Renal cortical epithelial cell (primary cell): ENCODE results near the gene TMEM163. TPM values are rescaled to one million over a fixed set of nuclear protein-coding genes. Genes with fewer than 3 reads are reported as not detected.
"Not testable (repeated sequence)": the region's sequence is repeated elsewhere in the genome, so short reads cannot be mapped to it uniquely, and the experiment has no call there.

Experiments
- DNase-seq: peaks from one replicate; pipeline ENCODE4 v3.0.0-alpha.2; 2011; ENCODE audit warnings: low read depth
- total RNA-seq: library from RNA; depleted of rRNA; stranded (reverse); fragments of >200 nt; gene quantifications from 2 replicates; pipeline ENCODE4 v1.2.3, GENCODE V29; 2014

Gene TMEM163
- 3.6 and 6.7 TPM in 2 replicates for total RNA-seq

GRCh38 chr2:134718817-134719814 is at the start of gene TMEM163:
TSS of gene TMEM163 (minus strand) at chr2:134719000.
- no peak for DNase-seq

DNA sequence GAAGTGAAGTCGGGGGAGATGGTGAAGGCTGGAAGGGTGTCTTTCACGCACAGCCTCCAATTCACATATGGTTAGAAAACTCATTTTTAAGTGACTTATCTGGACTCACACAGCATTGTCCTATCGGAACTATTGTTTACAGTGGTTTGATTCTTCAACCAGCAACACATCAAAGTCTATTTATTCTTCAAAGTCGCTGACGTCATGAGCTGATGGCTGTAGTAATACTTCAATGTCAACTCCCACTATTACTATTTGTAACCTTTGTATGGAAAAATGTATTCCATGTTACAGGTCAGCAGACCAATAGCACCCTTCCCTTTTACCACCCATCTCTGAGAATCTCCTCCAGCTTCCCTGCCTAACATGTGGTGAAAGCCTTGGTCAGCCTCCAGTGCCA is 47.8 kb upstream of the TMEM163 start:
- no peak for DNase-seq

GRCh38 chr2:134765987-134766386 is 47.2 kb upstream of the TMEM163 start:
- DNase-seq, result no peak

DNA sequence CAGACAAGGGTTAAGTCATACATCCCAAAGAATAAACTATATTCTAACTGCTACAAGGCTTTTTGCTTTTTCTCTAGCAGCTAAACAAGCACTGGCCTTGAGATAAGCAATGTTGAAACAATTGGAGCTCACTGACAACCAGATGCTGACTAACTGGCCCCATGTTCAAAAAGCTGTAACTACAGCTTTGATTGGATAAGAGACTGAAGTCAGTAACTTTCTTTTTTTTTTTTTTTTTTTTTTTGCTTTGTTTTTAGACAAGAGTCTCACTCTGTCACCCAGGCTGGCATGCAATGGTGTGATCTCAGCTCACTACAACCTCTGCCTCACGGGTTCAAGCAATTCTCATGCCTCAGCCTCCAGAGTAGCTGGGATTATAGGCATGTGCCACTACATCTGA is 45.4 kb upstream of the TMEM163 start:
- DNase-seq, result no peak

DNA sequence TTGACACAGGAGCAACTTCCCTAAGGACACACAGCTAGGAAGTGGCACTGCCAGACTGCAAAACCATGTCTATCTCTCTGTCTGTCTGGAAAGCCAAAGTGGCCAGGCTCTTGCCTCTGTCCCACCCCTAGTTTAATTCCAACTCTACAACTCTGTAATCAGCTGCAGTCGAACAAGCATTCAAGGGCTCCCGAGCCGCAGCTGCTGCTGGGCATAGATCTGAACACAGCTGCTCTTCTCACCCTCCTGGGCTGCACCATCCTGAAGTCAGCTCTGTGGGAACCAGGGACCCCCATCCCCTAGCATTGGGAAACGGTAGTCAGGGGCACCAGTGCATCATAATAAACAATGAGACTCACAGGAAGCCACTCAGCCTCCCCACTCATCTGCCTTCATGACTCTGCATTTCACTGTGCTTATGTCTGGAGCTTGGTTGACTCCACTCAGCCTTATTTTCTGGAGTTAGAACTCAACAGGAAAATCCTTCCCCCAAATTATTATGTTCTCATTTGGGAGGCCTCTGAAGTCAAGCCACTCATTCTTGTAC is 44.4 kb upstream of the TMEM163 start:
- no peak for DNase-seq

DNA sequence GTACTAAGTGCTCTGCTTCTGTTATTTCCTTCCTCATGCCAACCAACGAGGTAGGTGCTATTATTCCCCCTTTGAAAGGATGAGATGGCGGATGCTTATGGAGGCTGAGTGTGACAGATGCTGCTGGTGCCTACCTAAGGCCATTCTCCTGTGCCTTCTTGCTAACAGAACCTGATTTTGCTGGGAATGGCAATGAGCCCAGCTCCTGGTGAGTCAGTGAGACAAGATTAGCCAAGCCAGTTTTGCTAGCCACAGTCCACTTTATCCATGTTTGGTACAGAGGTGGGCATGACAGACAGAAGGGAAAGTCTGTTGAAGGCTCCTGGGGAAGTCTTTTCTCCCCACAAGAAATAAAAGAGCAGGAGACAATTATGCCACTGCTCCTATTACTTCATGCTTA is 43.7 kb upstream of the TMEM163 start:
- DNase-seq, result peak; percentile 56

- no peak for DNase-seq
Measured at GRCh38 chr2:134760385-134760784, 41.6 kb upstream of the TMEM163 start.

DNA sequence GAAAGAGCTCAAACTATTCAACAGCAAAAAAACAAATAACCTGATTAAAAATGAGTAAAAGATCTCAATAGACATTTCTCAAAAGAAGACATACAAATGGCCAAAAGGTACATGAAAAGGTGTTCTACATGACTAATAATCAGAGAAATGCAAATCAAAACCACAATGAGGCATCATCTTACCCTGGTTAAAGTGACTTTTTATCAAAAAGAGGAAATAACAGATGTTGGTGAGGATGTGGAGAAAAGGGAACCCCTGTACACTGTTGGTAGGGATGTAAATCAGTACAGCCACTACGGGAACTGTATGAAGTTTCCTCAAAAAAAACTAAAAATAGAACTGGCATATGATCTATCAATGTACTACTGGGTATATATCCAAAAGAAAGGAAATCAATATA is 39.8 kb upstream of the TMEM163 start:
- DNase-seq, result no peak

DNA sequence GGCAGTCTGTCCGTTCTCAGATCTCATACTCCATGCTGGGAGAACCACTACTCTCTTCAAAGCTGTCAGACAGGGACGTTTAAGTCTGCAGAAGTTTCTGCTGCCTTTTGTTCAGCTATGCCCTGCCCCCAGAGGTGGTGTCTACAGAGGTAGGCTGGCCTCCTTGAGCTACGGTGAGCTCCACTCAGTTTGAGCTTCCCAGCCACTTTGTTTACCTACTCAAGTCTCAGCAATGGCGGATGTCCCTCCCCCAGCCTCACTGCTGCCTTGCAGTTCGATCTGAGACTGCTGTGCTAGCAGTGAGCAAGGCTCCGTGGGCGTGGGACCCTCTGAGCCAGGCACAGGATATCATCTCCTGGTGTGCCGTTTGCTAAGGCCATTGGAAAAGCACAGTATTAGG is 33.2 kb upstream of the TMEM163 start:
- DNase-seq, result not testable (repeated sequence)

- DNase-seq, result no peak
Measured at GRCh38 chr2:134745546-134745945, 26.7 kb upstream of the TMEM163 start.

GRCh38 chr2:134745023-134745422 is 26.2 kb upstream of the TMEM163 start:
- DNase-seq, result peak; percentile 77

DNA sequence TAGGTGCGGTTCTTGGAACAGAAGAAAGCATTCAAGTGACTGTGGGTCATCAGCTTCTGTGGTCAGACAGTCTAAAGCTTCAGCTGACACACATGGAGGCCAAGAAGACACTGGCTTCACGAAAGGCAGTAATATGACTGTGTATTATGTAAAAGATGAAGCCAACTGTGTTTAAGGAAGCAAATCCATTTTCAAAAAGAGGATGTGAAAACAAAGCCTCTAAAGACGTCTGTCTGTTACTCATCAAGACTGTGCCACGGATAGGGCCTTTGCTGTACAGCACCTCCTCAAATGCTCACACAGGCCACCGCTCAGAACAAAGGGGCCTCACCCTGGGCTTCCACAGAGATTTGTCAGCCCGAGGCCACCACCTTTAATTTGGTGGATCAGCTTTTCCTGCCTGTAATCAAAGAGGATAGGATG is 21.1 kb upstream of the TMEM163 start:
- peak; percentile 45 for DNase-seq

DNA sequence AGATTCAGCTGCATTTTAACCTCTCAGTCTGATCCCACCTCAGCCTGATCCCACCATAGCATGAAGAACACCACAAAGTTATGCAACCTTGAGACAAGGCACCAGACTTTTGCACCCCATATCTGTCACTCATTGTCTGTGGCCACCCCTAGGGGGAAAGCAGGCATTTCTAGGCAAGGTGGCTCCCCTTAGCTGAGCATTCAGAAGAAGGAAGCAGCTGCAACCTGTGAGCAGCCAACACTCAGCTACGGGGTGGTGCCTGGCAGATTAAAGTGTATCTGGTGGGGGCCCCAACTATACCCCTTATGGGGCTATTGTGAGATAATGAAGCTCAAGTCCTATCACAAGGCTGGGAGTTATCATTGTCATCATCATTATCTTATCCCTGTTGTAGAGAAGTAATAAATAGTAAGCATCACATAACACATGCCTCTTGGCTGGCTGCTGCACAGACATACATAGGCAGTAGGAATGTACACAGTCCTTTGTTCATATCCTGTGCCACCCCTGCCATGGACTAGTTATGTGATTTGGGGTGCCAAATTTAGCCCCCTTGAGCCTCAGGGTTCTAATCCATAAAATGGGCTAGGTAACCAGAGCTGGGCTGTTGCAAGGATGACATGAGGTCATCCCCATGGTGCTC is 20.6 kb upstream of the TMEM163 start:
- DNase-seq, result no peak

DNA sequence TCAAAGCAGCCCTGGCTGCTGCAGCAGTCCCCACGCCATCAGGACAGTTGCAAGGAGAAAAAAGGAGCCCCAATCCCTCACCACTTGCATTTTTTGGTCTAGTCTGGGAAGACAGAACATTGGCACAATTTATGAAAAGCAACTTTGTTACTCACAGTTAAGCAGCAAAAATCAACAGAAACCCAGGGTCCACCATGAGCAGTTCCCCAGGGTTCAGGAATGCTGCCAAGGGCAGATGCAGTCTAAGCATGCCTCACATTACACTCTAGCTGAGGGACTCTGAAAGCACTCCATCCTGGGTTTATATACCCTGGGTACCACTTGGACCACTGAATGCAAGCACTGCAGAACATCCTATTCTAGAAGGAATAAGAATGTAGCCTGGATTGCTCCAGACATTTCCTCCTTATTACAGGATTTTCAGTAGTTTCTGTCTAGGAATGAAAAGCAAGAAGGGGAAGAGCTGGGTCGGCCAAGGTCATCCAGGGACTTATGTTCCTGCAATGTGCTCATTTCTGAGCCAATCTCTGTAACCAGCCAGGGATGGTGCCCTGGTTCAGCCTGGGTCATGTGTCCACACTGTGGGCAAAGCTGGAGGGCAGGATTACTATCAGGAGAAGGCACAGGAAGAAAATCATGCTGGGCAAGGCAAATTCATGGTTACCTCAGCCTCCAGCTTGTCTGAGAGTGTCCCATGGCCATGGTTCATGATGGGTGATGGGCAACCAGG is 19.5 kb upstream of the TMEM163 start:
- peak; percentile 27 for DNase-seq

DNA sequence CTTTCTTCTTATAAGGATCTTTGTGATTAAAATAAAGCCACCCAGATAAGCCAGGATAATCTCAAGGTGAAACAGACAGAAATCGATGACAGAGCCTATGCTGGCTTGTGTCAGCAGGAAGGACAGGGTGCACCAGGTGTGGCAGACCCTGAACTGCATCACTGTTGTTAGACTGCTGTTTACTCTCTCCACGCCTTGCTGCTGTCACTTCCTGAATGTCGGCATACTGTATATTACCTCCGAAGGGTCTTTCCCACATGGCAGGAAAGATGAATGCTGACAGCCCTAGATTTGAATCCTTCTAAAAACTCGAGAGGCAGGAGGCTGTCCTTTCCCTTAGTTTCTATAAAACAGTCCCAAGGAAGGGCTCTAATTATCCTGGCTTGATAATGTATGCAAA is 18.9 kb upstream of the TMEM163 start:
- no peak for DNase-seq

DNA sequence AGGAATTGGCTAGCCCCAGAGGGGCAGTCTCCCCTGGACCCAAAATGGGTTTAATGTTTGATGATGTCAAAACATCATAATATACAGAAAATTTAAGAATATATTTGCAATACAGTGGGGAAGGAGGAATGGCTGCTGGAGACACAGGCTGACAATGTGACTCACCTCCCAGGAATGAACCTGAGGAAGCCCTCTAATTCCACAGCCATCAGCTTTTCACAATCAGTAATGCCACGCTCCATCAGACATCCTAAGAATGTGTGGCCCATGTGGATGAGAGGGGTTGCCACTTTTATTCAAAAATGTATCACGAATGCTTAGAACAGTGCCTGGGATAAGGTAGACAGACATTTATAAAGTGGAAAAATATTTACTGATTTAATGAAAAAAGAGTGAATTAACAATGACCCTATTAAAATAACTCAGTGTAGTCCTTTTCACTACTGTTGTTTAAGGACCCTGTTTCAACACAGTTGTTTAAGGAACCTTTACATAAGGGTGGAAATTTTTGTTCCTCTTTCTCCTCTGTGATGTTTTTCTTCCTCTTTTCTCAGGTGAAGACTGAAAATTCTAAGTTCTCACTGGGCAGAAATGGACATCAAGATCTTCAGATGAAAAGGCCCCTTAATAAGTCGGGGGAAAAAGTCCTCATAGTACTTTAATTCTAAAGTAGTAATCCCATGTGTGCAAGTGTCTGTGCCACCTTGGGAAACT is 17.5 kb upstream of the TMEM163 start:
- peak; percentile 95 for DNase-seq

- DNase-seq, result peak; percentile 56
Measured at GRCh38 chr2:134728163-134728562, 9.4 kb upstream of the TMEM163 start.

DNA sequence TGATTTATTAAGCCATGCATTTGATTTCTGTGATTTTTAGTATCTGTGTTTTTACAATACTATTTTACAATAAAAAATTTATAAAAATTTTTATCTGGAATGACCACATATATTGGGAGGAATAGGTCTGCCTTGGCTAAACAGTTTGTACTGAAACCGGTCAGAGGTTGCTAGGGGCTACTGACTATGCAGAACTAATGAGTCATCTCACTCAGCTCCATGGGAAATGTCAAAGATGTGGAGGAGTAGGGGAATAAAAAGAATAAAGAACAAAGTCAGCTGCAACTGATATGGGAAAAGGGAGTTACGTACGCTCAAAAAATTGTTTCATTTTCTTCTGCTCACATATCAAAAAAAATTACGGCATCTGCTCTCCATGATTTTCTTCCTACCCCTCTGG is 8.6 kb upstream of the TMEM163 start:
- peak; percentile 90 for DNase-seq

- no peak for DNase-seq
Measured at GRCh38 chr2:134726645-134727044, 7.8 kb upstream of the TMEM163 start.

DNA sequence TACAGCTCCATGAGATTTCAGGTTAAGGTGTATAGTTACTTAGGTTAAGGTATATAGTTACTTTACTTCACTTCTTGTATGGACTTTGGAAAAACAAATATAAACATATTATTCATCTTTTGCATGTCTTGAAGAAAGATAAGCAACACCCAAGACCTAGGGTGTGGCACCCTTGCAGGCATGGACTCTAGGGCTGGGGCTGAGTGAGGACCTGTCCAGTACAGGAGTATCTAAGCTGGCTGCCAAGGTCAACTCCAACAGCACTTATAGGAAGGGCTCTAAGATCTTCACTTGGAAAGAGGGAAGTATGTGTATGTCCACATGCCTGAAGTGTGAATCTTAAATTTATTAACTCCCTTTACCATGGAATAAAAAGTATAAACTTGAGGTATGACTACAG is 7.1 kb upstream of the TMEM163 start:
- no peak for DNase-seq

DNA sequence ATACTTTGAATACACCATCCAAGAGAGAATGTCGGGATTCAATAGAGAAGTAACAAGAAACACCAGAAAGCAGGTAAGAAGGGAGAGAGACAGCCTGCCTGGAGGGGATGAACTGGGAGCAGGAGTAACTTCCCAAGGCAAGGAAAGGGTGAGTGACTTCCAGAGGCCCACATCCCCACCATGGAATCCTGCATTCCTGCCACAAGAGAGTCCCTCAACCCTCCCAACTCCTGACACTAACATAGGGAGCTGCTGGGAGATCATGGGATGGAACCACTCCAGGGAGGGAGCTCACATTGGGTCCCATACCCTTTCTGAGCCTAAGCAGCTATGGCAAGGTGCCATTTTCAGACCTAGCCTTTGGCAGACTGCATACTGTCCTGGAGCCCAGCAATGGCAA is 5.5 kb upstream of the TMEM163 start:
- DNase-seq, result no peak
